Measurements from ENCODE around the gene UBE2J2. TPM values are rescaled to one million over a fixed set of nuclear protein-coding genes. Genes with fewer than 3 reads are reported as not detected.

The UBE2J2 gene
- total and polyA plus RNA-seq, 4 donors: 21.0 to 30.4 (median 25.8) TPM

DNA sequence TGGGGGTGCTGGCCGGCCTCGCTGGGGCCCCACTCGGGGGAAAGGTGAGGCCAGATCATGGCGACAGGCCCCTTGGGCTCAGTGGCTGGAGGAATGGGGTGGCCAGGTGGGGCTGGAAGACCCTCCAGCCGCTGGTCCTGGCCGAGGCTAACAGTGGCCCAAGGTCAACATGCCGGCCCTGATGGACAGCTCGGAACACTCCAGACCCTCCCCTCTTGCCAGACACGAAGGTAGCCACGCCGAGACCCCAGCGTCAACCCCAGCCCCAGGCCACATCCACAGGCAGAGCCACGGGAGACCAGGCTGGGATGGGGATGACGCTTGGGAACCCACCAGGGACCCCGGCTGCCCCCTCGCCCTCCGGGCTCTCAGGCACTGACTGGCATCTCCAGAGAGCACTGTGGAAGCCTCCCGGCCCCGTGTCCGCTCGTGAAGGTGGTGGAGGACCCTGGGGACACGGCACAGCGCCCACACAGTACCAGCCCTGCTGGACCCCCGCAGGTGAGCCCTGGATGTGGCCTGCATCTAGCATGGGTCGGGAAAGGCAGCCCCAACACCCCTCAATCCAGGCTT is 26.2 kb downstream of the UBE2J2 start:
- Histone ChIP-seq H3K4me1 (ENCODE audit: control insufficient read depth in 4 of 4, insufficient read depth in 4 of 4, low read length in 3 of 4) (peaks cover 0 to 9% (median 3%) of the 10 kb centered on the region in 4 donors), H3K27me3 (ENCODE audit: control insufficient read depth in 4 of 4, insufficient read depth in 4 of 4, low read length in 3 of 4) (no peaks in the 10 kb centered on the region), H3K4me3 (ENCODE audit: low read depth in 1 of 3, low read length in 3 of 3) (no peak overlapping the region), H3K9me3 (ENCODE audit: control insufficient read depth in 4 of 4, low read length in 3 of 4) (no peaks in the 10 kb centered on the region), H3K9ac (ENCODE audit: low read depth in 1 of 2, low read length in 2 of 2) (no peak overlapping the region), H3K27ac (ENCODE audit: low read depth in 1 of 2, low read length in 2 of 2) (no peak overlapping the region), H3K36me3 (ENCODE audit: control insufficient read depth in 4 of 4, insufficient read depth in 3 of 4, low read depth in 1 of 4, low read length in 3 of 4) (peaks cover 0 to 1% (median 0%) of the 10 kb centered on the region in 4 donors)
- DNase-seq (ENCODE audit: low spot score): no peak
- WGBS: 61% methylated on average over 25 of the region's 25 CpGs
- TF ChIP-seq, protein P1, sequence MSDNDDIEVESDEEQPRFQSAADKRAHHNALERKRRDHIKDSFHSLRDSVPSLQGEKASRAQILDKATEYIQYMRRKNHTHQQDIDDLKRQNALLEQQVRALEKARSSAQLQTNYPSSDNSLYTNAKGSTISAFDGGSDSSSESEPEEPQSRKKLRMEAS (IDR thresholded peaks at IDR 0.05): no peak
- TF ChIP-seq RAD21 (IDR thresholded peaks at IDR 0.05) (no peak), TAF1 (conservative IDR thresholded peaks at IDR 0.05) (no peak), SP1 (IDR thresholded peaks at IDR 0.05) (no peak), YY1 (IDR thresholded peaks at IDR 0.05) (no peak), HNF4A (conservative IDR thresholded peaks at IDR 0.05) (no peak), RXRA (IDR thresholded peaks at IDR 0.05) (no peak), NR2F2 (IDR thresholded peaks at IDR 0.05) (no peak), HNF4G (IDR thresholded peaks at IDR 0.05) (no peak), JUND (IDR thresholded peaks at IDR 0.05) (no peak), GABPA (IDR thresholded peaks at IDR 0.05 in 1 of 2, conservative IDR thresholded peaks at IDR 0.05 in 1 of 2) (no peak), EGR1 (IDR thresholded peaks at IDR 0.05; ENCODE audit: low read depth in 2 of 2) (no peak), FOXA2 (IDR thresholded peaks at IDR 0.05) (no peak)
- TF ChIP-seq, protein P2, sequence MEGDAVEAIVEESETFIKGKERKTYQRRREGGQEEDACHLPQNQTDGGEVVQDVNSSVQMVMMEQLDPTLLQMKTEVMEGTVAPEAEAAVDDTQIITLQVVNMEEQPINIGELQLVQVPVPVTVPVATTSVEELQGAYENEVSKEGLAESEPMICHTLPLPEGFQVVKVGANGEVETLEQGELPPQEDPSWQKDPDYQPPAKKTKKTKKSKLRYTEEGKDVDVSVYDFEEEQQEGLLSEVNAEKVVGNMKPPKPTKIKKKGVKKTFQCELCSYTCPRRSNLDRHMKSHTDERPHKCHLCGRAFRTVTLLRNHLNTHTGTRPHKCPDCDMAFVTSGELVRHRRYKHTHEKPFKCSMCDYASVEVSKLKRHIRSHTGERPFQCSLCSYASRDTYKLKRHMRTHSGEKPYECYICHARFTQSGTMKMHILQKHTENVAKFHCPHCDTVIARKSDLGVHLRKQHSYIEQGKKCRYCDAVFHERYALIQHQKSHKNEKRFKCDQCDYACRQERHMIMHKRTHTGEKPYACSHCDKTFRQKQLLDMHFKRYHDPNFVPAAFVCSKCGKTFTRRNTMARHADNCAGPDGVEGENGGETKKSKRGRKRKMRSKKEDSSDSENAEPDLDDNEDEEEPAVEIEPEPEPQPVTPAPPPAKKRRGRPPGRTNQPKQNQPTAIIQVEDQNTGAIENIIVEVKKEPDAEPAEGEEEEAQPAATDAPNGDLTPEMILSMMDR (IDR thresholded peaks at IDR 0.05; ENCODE audit: low read depth, low read length, missing input control): no peak
- TF ChIP-seq, protein P3, sequence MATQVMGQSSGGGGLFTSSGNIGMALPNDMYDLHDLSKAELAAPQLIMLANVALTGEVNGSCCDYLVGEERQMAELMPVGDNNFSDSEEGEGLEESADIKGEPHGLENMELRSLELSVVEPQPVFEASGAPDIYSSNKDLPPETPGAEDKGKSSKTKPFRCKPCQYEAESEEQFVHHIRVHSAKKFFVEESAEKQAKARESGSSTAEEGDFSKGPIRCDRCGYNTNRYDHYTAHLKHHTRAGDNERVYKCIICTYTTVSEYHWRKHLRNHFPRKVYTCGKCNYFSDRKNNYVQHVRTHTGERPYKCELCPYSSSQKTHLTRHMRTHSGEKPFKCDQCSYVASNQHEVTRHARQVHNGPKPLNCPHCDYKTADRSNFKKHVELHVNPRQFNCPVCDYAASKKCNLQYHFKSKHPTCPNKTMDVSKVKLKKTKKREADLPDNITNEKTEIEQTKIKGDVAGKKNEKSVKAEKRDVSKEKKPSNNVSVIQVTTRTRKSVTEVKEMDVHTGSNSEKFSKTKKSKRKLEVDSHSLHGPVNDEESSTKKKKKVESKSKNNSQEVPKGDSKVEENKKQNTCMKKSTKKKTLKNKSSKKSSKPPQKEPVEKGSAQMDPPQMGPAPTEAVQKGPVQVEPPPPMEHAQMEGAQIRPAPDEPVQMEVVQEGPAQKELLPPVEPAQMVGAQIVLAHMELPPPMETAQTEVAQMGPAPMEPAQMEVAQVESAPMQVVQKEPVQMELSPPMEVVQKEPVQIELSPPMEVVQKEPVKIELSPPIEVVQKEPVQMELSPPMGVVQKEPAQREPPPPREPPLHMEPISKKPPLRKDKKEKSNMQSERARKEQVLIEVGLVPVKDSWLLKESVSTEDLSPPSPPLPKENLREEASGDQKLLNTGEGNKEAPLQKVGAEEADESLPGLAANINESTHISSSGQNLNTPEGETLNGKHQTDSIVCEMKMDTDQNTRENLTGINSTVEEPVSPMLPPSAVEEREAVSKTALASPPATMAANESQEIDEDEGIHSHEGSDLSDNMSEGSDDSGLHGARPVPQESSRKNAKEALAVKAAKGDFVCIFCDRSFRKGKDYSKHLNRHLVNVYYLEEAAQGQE (IDR thresholded peaks at IDR 0.05): no peak
- TF ChIP-seq, protein P4, sequence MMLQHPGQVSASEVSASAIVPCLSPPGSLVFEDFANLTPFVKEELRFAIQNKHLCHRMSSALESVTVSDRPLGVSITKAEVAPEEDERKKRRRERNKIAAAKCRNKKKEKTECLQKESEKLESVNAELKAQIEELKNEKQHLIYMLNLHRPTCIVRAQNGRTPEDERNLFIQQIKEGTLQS (IDR thresholded peaks at IDR 0.05): no peak

DNA sequence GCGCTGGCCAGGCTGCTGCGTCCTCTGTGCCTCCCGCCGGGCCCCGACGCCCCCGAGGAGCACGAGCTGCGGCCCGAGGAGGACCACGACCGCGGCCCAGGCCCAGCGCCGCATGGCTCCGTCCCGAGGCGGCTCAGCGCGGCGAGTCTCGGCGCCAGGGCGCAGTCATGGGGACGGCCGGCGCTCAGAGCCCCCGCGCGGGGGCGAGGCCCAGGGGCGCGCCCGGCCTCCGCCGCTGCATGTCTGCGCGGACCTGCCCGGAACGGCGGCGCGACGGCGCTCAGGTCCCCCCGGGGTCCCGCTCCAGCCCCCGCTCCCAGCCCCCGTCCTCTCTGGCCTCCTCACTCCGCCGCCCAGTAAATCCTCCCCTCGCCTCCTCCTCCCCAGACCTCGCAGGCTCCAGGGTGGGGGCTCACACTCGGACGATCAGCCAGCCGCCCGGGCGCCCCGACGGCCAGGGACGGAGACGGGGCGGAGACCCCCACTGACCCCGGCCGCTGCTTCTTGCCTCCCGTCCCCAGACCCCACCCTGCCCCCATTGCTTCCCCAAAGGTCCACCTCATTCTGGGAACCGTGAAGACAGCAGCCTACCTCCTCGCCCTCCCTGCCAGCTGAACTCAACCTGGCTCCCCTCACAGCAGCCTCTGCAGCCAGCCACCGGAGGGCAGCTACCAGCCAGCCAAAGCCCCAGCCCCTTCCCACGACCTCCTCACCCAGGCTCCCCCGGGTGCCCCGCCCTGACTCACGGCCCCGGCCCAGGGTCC is 26.9 kb downstream of the UBE2J2 start, which contains the start of gene C1QTNF12:
TSS of gene C1QTNF12 (minus strand) at position 146 of the 764 bp plus-strand sequence. CDS start at position 114, 32 bp downstream.
- peaks cover 0 to 9% (median 3%) of the 10 kb centered on the region in 4 donors for H3K4me1 ChIP-seq (ENCODE audit: control insufficient read depth in 4 of 4, insufficient read depth in 4 of 4, low read length in 3 of 4)
- H3K27ac ChIP-seq (ENCODE audit: low read depth in 1 of 2, low read length in 2 of 2): no peak within 1 kb of the TSS
- H3K9me3 ChIP-seq (ENCODE audit: control insufficient read depth in 4 of 4, low read length in 3 of 4): no peaks in the 10 kb centered on the region
- no peak within 1 kb of the TSS for H3K4me3 ChIP-seq (ENCODE audit: low read depth in 1 of 3, low read length in 3 of 3)
- no peaks in the 10 kb centered on the region for H3K27me3 ChIP-seq (ENCODE audit: control insufficient read depth in 4 of 4, insufficient read depth in 4 of 4, low read length in 3 of 4)
- H3K9ac ChIP-seq (ENCODE audit: low read depth in 1 of 2, low read length in 2 of 2): no peak within 1 kb of the TSS
- no peak for DNase-seq (ENCODE audit: low spot score)
- no peaks in the 10 kb centered on the region for H3K36me3 ChIP-seq (ENCODE audit: control insufficient read depth in 4 of 4, insufficient read depth in 3 of 4, low read depth in 1 of 4, low read length in 3 of 4)
- 13% methylated on average over 74 of the region's 74 CpGs for WGBS
- no peak for TF ChIP-seq HNF4G (IDR thresholded peaks at IDR 0.05)
- TF ChIP-seq, protein P1 (IDR thresholded peaks at IDR 0.05): no peak
- TF ChIP-seq, protein P2 (IDR thresholded peaks at IDR 0.05; ENCODE audit: low read depth, low read length, missing input control): no peak
- TF ChIP-seq RXRA (IDR thresholded peaks at IDR 0.05): no peak
- TF ChIP-seq TAF1 (conservative IDR thresholded peaks at IDR 0.05): no peak
- TF ChIP-seq SP1 (IDR thresholded peaks at IDR 0.05): no peak
- TF ChIP-seq YY1 (IDR thresholded peaks at IDR 0.05): no peak
- TF ChIP-seq GABPA (IDR thresholded peaks at IDR 0.05 in 1 of 2, conservative IDR thresholded peaks at IDR 0.05 in 1 of 2): no peak
- no peak for TF ChIP-seq RAD21 (IDR thresholded peaks at IDR 0.05)
- no peak for TF ChIP-seq EGR1 (IDR thresholded peaks at IDR 0.05; ENCODE audit: low read depth in 2 of 2)
- TF ChIP-seq, protein P5, sequence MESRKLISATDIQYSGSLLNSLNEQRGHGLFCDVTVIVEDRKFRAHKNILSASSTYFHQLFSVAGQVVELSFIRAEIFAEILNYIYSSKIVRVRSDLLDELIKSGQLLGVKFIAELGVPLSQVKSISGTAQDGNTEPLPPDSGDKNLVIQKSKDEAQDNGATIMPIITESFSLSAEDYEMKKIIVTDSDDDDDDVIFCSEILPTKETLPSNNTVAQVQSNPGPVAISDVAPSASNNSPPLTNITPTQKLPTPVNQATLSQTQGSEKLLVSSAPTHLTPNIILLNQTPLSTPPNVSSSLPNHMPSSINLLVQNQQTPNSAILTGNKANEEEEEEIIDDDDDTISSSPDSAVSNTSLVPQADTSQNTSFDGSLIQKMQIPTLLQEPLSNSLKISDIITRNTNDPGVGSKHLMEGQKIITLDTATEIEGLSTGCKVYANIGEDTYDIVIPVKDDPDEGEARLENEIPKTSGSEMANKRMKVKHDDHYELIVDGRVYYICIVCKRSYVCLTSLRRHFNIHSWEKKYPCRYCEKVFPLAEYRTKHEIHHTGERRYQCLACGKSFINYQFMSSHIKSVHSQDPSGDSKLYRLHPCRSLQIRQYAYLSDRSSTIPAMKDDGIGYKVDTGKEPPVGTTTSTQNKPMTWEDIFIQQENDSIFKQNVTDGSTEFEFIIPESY (IDR thresholded peaks at IDR 0.05): no peak
